ENCODE results near the gene KCNN2.

- TF ChIP-seq CEBPB (IDR thresholded peaks at IDR 0.05; ENCODE audit: low read depth) (no peak), ATF3 (IDR thresholded peaks at IDR 0.05) (no peak), CTCF (IDR thresholded peaks at IDR 0.05 in 2 of 3, conservative IDR thresholded peaks at IDR 0.05 in 1 of 3; ENCODE audit: borderline replicate concordance in 1 of 3, insufficient read depth in 1 of 3, low read depth in 2 of 3, low read length in 2 of 3) (no peak), POLR2AphosphoS5 (IDR thresholded peaks at IDR 0.05; ENCODE audit: low read depth, low read length) (no peak), EZH2 (IDR thresholded peaks at IDR 0.05) (no peak), SRF (IDR thresholded peaks at IDR 0.05; ENCODE audit: low read depth) (no peak), SIN3A (IDR thresholded peaks at IDR 0.05; ENCODE audit: low read depth) (no peak), SP1 (IDR thresholded peaks at IDR 0.05; ENCODE audit: low read depth) (no peak), POLR2A (IDR thresholded peaks at IDR 0.05; ENCODE audit: borderline replicate concordance, extremely low read depth, insufficient read depth, insufficient read length) (no peak)
These were observed 57.2 kb downstream of the KCNN2 start for GRCh38 chr5:114419067-114419388.
